Endometrium (tissue), 2 donors: Measurements from ENCODE around the gene TMEM19.
"Not testable (repeated sequence)": the region's sequence is repeated elsewhere in the genome, so short reads cannot be mapped to it uniquely, and the experiment has no call there.

ENCODE experiments used
- FAIRE-seq: peaks from 2 replicates; lab custom pipeline; 2012; peaks lifted over from hg19 to GRCh38; lab: Jason Lieb, UNC
- donor health status: control.
- donor health status: control.

TMEM19 gene

DNA sequence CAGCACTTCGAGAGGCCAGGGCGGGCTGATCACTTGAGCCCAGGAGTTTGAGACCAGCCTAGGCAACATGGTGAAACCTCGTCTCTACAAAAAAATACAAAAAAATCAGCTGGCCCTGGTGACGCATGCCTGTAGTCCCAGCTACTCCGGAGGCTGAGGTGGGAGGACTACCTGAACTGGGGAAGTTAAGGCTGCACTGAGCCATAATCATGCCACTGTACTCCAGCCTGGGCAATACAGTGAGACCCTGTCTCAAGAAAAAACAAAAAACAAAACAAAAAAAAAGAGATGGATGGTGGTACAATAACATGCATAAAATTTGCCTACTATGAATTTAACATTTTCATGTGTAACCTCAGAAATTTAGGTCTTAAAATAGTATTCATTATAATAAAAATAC, 19.6 kb upstream of the TMEM19 start:
- FAIRE-seq = no peak

DNA sequence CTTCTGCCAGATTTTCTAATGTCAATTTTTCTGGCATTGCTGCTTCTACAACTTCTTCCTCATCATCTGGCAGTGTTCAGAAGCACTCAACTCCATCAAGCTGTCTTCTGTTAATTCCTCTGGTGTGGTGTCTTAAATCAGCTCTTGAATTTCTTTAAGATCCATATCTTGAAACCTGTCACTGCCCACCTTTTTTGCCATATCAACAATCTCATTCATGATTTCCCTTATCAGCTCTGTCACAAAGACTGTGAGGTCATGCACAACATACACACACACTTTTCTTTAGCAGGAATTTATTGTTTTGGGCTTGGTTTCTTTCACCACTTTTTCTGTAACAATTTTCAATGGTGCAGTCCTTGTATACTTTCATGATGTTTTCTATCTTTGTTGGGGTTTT, 14.6 kb upstream of the TMEM19 start:
- FAIRE-seq = no peak

- no peak for FAIRE-seq
These were observed 14.1 kb upstream of the TMEM19 start for GRCh38 chr12:71671816-71672215.

DNA sequence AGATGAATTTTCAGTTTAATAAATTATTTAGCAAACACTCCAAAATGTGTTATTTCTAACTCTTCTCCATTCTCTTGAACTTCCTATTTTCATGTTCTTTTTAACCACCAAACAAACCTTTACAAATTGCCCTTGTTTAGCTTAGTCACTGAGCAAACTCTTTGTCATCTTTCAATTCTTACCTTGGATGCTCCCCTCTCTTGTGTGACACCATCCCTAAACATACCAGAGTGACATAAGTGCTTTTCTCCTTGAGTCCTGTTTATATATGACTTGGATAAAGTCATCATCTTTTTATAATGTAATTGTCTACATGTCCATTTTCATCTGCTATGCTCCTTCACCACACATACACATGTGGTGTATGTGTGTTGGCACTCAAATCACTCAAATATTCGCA, 3.4 kb upstream of the TMEM19 start:
- FAIRE-seq = no peak

DNA sequence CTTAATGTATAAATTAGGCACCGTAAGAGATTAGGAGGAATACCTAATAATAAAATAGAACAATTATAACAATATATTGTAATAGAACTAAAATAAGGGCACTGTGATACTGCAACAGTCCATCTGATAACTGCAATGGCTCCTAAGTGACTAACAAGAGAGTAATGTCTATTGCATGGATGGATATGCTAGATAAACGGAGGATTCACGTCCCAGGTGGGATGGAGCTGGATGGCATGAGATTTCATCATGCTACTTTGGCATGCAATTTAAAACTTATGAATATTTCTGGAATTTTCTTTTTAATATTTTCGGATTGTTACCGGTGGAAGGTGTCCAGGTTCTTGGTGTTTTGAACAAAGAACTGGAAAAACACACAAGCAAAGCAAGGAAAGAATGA, 2.2 kb upstream of the TMEM19 start:
- FAIRE-seq = no peak

- no peak for FAIRE-seq
These were observed 1.8 kb upstream of the TMEM19 start for GRCh38 chr12:71684081-71684480.

DNA sequence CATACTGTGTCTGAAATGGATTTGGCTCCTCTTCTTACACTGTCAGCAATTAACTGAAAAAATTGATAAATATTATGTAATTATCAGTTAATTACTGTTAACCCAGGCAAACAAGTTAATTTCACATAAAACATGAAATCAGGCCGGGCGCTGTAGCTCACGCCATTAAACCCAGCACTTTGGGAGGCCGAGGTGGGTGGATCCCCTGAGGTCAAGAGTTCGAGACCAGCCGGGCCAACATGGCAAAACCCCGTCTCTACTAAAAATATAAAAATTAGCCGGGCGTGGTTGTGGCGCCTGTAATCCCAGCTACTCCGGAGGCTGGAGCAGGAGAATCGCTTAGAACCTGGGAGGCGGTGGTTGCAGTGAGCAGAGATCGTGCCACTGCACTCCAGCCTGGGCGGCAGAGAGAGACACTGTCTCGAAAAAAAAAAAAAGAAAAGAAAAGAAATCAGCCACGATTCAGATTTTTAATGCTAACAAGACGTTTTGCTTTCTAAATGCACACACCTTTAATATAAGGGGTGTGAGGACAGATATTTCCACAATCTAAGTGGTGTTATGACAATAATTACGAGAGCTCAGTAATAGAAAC, 473 bp upstream of the TMEM19 start:
- FAIRE-seq = no peak

- FAIRE-seq = no peak
These were observed 760 bp downstream of the TMEM19 start for GRCh38 chr12:71686658-71687025.

GRCh38 chr12:71687172-71687571, 1.3 kb downstream of the TMEM19 start:
- FAIRE-seq = not testable (repeated sequence)

- no peak for FAIRE-seq
These were observed 3.2 kb downstream of the TMEM19 start for GRCh38 chr12:71688961-71689570.

DNA sequence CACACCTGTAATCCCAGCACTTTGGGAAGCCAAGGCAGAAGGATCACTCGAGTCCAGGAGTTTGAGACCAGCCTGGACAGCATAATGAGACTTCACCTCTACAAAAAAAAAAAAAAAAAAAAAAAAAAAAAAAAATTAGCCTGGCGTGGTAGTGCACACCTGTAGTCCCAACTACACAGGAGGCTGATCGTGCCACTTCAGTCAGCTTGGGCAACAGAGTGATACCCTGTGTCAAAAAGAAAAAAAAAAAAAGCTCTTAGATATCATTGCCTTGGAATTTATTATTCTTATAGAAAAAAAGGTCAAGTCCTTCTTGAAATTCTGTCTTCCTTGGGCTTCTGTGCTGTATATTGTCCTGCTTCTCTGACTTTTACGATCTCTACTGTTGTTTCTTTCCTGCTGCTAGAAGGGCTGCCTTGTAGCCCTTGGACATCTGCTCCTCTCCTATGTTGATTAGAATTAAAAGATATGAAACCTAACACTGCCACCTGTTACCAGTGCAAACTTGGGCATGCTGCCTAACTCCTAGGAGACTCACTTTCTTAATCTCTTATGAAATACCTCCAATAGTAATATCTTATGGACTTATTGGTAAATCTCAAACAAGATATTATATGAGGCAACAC, 5.7 kb downstream of the TMEM19 start:
- no peak for FAIRE-seq

- FAIRE-seq = no peak
These were observed 7.2 kb downstream of the TMEM19 start for GRCh38 chr12:71693126-71693525.

- FAIRE-seq = not testable (repeated sequence)
These were observed 7.8 kb downstream of the TMEM19 start for GRCh38 chr12:71693651-71694050.

DNA sequence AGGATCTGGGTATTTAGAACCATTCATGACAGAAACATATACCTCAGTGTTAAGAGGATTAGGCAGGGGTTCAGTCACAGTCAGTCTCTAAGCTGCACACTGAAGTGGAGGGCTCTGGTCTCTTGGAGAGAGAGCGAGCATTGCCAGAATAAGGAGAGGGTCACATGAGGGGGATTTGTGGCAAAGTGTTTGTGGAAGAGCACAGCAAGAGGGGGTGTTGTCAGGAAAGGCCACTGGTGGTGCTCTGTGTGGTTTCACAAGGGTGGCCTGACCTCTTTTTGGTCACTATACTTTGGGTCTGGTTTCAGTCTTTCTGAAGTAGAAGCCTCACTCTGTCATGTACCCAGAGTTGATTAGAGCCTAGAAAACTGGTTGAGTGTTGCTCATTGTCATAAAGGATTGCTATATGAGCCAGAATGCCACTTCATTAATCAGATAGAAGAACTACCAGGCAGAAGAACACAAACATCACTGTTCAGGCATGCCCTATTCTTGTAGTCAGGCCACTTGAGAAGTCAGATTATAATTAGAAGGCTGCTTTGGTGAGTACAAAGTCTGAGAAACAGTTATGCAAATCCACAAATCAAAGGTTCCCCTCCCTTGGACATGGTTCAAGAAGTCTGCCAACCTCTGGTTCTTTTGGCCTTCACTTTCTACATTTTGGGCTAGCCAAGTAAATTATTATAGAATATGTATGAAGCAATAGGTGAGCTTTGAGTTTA, 8.4 kb downstream of the TMEM19 start:
- no peak for FAIRE-seq

GRCh38 chr12:71695782-71696181, 9.9 kb downstream of the TMEM19 start:
- FAIRE-seq = no peak

DNA sequence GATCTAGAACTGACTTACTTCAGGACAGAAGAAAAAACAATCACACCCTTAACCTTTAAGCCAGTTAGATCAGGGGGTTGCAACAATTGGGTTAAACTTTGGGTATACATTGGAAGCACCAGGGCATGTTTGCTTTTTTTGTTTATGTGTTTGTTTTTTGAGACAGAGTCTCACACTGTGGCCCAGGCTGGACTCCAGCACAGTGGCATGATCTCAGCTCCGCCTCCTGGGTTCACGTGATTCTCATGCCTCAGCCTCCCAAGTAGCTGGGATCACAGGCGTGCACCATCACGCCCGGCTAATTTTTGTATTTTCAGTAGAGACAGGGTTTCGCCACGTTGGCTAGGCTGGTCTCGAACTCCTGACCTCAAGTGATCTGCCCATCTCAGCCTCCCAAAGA, 16.3 kb downstream of the TMEM19 start:
- not testable (repeated sequence) for FAIRE-seq

- no peak for FAIRE-seq
These were observed 16.7 kb downstream of the TMEM19 start for GRCh38 chr12:71702590-71702989.

DNA sequence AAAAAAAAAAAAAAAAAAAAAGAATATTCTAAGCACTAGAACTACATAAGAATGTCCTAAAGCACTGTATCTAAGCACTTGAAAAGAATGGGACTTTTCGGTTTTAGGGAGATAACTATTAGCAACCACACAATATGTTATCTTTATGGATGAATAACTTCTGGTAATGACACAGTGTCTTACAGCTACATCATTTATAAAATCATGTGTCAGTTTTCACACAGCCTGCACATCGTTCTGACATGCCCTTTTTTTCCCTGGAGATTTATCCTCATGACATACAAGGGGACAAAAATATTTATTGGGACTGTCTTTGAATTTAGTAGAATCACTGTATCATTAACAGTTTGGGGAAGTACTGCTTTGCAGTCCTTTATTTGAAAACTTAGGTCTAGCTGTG, 17.3 kb downstream of the TMEM19 start:
- no peak for FAIRE-seq

DNA sequence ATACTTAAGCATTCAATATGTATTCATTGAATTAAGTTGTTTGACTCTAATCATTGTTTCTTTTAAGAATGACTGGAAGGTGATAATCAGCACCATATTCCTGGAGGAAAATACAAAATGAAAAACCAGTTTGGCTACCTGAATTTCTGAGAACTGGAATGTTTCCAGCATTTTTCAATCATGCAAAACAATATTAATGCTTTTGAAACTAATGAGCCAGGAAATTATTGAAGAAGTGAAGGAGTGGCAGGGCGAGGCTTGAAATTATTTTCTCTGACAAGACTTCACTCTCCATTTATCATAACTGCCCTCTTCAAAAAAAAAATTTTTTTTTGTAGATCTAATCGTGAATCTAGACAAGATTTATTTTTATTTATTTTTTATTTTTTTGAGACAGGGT, 19.0 kb downstream of the TMEM19 start:
- FAIRE-seq = no peak

DNA sequence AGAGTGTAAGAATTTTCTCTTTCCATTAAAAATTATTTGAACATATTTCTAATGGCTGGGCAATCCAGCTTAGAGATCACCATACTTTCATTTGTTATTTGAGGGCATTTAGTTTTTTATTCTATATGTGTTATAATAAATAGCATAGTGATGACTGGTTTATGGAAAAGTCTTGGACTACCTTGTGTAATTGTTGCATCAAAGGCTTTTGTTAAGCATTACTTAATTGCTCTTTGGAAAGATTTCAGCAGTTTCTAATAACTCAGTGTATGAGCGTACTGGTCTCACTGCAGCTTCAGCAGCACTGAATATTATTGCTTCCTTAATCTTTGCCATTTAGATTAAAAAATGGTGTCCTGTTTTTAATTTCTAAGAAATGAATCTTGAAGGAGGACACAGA, 22.8 kb downstream of the TMEM19 start:
- FAIRE-seq = no peak

- no peak for FAIRE-seq
These were observed 24.6 kb downstream of the TMEM19 start for GRCh38 chr12:71710276-71711125.

- no peak for FAIRE-seq
These were observed 32.7 kb downstream of the TMEM19 start for GRCh38 chr12:71718611-71719010.
